OCI-LY1 (cell line): Measurements from ENCODE around the gene TAF4.

Experiments
- H2AFZ ChIP-seq: fragments of 200-600 bp; sonication (generic), shearing (Covaris generic); 2 replicates; pipeline ENCODE4 v1.6.0; 2014; ENCODE audit warnings: antibody characterized with exemption, mild to moderate bottlenecking, low read length
- H3F3A ChIP-seq: fragments of 200-600 bp; sonication (generic), shearing (Covaris generic); 2 replicates; pipeline ENCODE4 v1.6.0; 2014; ENCODE audit warnings: mild to moderate bottlenecking, antibody characterized with exemption, low read length, moderate library complexity; ENCODE audit not compliant: insufficient read depth
- H3K27ac ChIP-seq: fragments of 200-600 bp; sonication (generic); 2 replicates; pipeline ENCODE4 v1.5.1; 2014; ENCODE audit warnings: low read length, mixed run types, mild to moderate bottlenecking, low read depth; ENCODE audit not compliant: poor library complexity, severe bottlenecking
- H3K27me3 ChIP-seq: fragments of 200-600 bp; sonication (generic); 2 replicates; pipeline ENCODE4 v1.6.0; 2014; ENCODE audit warnings: antibody characterized with exemption, mild to moderate bottlenecking, low read length, moderate library complexity; ENCODE audit not compliant: insufficient read depth
- H3K36me3 ChIP-seq: fragments of 200-600 bp; sonication (generic); 2 replicates; pipeline ENCODE4 v1.6.1; 2014; ENCODE audit warnings: mild to moderate bottlenecking, antibody characterized with exemption, low read length, moderate library complexity, mixed read lengths; ENCODE audit not compliant: insufficient read depth
- H3K4me1 ChIP-seq: fragments of 200-600 bp; sonication (generic); 2 replicates; pipeline ENCODE4 v1.5.1; 2014; ENCODE audit warnings: mild to moderate bottlenecking, low read length, moderate library complexity; ENCODE audit not compliant: insufficient read depth, severe bottlenecking
- H3K4me2 ChIP-seq: fragments of 200-600 bp; sonication (generic), shearing (Covaris generic); 2 replicates; pipeline ENCODE4 v1.6.1; 2014; ENCODE audit warnings: low read length
- H3K4me3 ChIP-seq: fragments of 200-600 bp; sonication (generic); 2 replicates; pipeline ENCODE4 v1.5.1; 2014; ENCODE audit warnings: low read length, low read depth, mild to moderate bottlenecking, mixed read lengths; ENCODE audit not compliant: poor library complexity, severe bottlenecking
- H3K79me2 ChIP-seq: fragments of 200-600 bp; shearing (Covaris generic); 2 replicates; pipeline ENCODE4 v1.6.1; 2016; ENCODE audit warnings: mixed run types, low read length, mixed read lengths; ENCODE audit not compliant: insufficient read depth
- H3K9ac ChIP-seq: fragments of 200-600 bp; sonication (generic), shearing (Covaris generic); 2 replicates; pipeline ENCODE4 v1.6.1; 2014; ENCODE audit warnings: mild to moderate bottlenecking, low read length, mixed read lengths
- H3K9me2 ChIP-seq: fragments of 200-600 bp; sonication (generic), shearing (Covaris generic); 2 replicates; pipeline ENCODE4 v1.6.1; 2014; ENCODE audit warnings: low read depth, mild to moderate bottlenecking, low read length, mixed read lengths
- H3K9me3 ChIP-seq: fragments of 200-600 bp; shearing (Covaris generic); 2 replicates; pipeline ENCODE4 v1.6.1; 2014; ENCODE audit warnings: low read length, mixed read lengths
- H4K20me1 ChIP-seq: fragments of 200-600 bp; sonication (generic), shearing (Covaris generic); 2 replicates; pipeline ENCODE4 v1.6.0; 2016; ENCODE audit warnings: mild to moderate bottlenecking, low read length; ENCODE audit not compliant: insufficient read depth
- EZH2 ChIP-seq: fragments of 200-600 bp; sonication (generic), shearing (Covaris generic); IDR thresholded peaks from 2 replicates; pipeline ENCODE4 v1.8.0; 2017; ENCODE audit warnings: borderline replicate concordance, mixed run types, mild to moderate bottlenecking, antibody characterized with exemption, low read length, moderate library complexity, mixed read lengths
- TF ChIP-seq, protein P1 (sequence below): fragments of 200-600 bp; sonication (generic), shearing (Covaris generic); IDR thresholded peaks from 2 replicates; pipeline ENCODE4 v1.5.1; 2017; ENCODE audit warnings: mild to moderate bottlenecking, antibody characterized with exemption, low read length, moderate library complexity, mixed read lengths

TAF4 gene

GRCh38 chr20:62029949-62030348 is 35.7 kb downstream of the TAF4 start:
- H3K4me3 ChIP-seq: no peak overlapping the region
- H4K20me1 ChIP-seq: no peaks in the 10 kb centered on the region
- H3K4me1 ChIP-seq: peaks cover 35% of the 10 kb centered on the region
- H3F3A ChIP-seq: no peaks in the 10 kb centered on the region
- no peak overlapping the region for H2AFZ ChIP-seq
- 0 out of 2 replicates have a peak overlapping the region, but pooled peaks have one; percentile 51 for H3K4me2 ChIP-seq
- no peaks in the 10 kb centered on the region for H3K27me3 ChIP-seq
- H3K9me2 ChIP-seq: no peaks in the 10 kb centered on the region
- H3K9me3 ChIP-seq: no peaks in the 10 kb centered on the region
- 0 out of 2 replicates have a peak, but pooled peaks cover 3% of the 10 kb centered on the region for H3K36me3 ChIP-seq
- TF ChIP-seq, protein P1, sequence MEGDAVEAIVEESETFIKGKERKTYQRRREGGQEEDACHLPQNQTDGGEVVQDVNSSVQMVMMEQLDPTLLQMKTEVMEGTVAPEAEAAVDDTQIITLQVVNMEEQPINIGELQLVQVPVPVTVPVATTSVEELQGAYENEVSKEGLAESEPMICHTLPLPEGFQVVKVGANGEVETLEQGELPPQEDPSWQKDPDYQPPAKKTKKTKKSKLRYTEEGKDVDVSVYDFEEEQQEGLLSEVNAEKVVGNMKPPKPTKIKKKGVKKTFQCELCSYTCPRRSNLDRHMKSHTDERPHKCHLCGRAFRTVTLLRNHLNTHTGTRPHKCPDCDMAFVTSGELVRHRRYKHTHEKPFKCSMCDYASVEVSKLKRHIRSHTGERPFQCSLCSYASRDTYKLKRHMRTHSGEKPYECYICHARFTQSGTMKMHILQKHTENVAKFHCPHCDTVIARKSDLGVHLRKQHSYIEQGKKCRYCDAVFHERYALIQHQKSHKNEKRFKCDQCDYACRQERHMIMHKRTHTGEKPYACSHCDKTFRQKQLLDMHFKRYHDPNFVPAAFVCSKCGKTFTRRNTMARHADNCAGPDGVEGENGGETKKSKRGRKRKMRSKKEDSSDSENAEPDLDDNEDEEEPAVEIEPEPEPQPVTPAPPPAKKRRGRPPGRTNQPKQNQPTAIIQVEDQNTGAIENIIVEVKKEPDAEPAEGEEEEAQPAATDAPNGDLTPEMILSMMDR: no peak
- TF ChIP-seq EZH2: no peak
- H3K9ac ChIP-seq: no peak overlapping the region
- H3K79me2 ChIP-seq: peaks cover 29% of the 10 kb centered on the region; the same call in 1 of the 2 replicates
- peak overlapping the region; percentile 95 for H3K27ac ChIP-seq

DNA sequence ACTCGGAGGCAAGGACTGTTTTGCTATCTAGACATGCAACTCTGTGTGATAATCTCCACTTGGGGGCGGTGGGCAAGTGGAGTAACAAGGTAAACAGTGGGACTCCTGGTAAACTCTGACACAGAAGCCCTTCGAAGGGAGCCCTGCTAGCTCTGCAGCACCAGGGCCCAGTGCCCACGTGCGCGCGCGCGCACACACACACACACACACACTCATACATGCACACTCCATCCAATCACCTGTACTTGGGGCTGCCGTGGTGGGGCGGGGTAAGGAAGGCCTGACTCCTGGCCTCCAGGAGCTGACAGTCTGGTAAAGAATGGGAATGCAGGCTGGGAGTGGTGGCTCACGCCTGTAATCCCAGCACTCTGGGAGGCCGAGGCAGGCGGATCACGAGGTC is 36.4 kb downstream of the TAF4 start:
- peaks cover 24% of the 10 kb centered on the region; the same call in 1 of the 2 replicates for H3K79me2 ChIP-seq
- H3K4me3 ChIP-seq: no peak overlapping the region
- H3K27me3 ChIP-seq: no peaks in the 10 kb centered on the region
- no peak overlapping the region for H3K4me2 ChIP-seq
- H3K4me1 ChIP-seq: peaks cover 35% of the 10 kb centered on the region
- TF ChIP-seq, protein P1: no peak
- no peak for TF ChIP-seq EZH2
- H2AFZ ChIP-seq: no peak overlapping the region
- peaks cover 3% of the 10 kb centered on the region; the same call in 1 of the 2 replicates for H3K36me3 ChIP-seq
- no peaks in the 10 kb centered on the region for H3K9me3 ChIP-seq
- H3K9me2 ChIP-seq: no peaks in the 10 kb centered on the region
- H4K20me1 ChIP-seq: no peaks in the 10 kb centered on the region
- H3K9ac ChIP-seq: no peak overlapping the region
- no peak overlapping the region for H3K27ac ChIP-seq
- H3F3A ChIP-seq: no peaks in the 10 kb centered on the region

DNA sequence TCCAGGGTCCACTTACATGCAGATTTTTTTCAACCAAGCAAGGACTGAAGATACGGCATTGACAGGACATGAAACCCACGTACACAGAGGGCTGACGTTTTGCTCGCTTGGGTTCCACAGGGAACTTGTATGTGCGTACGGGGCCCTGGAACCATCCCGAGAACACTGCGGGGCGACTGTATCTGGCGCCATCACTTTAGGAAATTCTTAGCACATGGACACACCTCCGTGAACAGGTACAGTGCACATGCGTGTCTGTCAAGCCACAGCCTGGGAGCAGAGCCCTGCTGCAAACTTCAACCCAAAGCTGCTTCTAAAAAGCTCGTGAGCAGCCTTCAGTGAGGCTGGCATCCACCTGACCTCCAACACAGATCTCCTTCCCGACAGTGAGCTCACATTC is 37.3 kb downstream of the TAF4 start:
- Histone ChIP-seq H3F3A (no peaks in the 10 kb centered on the region), H4K20me1 (no peaks in the 10 kb centered on the region), H2AFZ (no peak overlapping the region), H3K4me2 (no peak overlapping the region), H3K4me3 (no peak overlapping the region), H3K27ac (no peak overlapping the region), H3K9me2 (no peaks in the 10 kb centered on the region), H3K4me1 (peaks cover 35% of the 10 kb centered on the region), H3K9me3 (no peaks in the 10 kb centered on the region), H3K79me2 (peaks cover 20% of the 10 kb centered on the region; the same call in 1 of the 2 replicates), H3K36me3 (peaks cover 3% of the 10 kb centered on the region; the same call in 1 of the 2 replicates), H3K27me3 (no peaks in the 10 kb centered on the region), H3K9ac (no peak overlapping the region)
- no peak for TF ChIP-seq EZH2
- TF ChIP-seq, protein P1: no peak
